ENCODE data around the gene DLG1.
"Not testable (repeated sequence)": the region's sequence is repeated elsewhere in the genome, so short reads cannot be mapped to it uniquely, and the experiment has no call there.

DLG1 gene

DNA sequence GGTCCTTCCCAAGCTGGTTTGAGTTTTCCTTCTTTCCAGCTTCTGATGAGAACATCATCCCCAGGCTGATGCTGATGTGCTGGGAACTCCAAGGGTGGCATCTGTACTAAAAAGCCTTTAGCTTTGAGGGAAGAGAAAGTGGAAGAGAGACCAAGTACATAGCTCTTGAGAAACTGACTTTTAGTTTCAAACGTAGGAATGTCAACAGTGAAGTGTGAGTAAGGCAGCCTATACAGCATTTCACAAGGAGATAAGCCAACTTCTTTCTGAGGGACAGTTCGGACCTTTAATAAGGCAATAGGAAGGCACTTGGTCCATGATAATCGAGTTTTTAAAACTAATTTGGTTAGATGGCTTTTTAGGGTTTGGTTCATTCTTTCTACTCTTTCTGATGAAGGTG lies 53.7 kb downstream of the DLG1 start:
- DNase-seq (ENCODE audit: low spot score) = no peak

DNA sequence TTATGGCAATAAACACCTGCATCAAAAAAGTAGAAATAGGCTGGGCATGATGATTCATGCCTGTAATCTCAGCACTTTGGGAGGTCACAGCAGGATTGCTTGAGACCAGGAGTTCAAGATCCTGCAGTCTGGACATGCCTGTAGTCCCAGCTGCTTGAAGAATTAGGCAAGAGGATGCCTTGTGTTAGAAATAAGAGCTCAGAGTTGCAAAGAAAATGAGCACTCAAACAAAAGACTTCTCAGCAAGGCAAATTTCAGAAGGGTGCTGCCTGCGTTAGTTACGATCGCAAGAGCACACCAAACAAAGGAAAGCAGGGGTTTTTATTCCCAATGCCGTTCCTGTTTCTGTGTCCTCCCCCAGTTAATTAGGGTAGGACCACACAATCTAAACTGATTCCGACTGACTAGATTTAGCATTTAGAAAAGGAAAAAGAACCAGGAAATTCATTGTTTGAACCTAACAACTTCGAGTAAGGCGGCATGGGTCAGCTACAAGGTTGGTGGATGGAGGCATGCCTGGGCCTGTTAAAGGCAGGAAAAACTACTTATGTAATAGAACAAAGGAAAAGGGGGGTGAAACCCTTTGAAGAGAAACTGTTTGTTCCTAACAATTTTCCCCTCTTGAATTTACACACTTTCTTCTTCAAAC lies 55.5 kb downstream of the DLG1 start:
- DNase-seq (ENCODE audit: low spot score) = no peak

DNA sequence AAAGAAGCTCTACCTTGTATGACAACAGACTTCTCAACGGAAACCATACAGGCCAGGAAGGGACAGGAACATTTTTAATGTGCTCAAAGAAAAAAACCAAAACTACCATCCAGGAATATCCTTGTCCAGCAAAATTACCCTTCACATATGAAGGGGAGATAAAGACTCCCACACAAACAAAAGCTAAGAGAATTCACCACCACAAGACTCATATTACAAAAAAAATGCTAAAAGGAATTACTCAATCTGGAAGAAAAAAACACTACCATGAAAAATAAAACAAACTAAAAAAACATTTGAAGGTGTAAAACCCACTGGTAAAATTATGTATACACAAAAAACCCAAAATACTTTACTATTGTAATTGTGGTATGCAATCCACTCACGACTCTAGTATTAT lies 57.2 kb downstream of the DLG1 start:
- no peak for DNase-seq (ENCODE audit: low spot score)

GRCh38 chr3:197239857-197240256 lies 58.6 kb downstream of the DLG1 start:
- DNase-seq (ENCODE audit: low spot score) = no peak

DNA sequence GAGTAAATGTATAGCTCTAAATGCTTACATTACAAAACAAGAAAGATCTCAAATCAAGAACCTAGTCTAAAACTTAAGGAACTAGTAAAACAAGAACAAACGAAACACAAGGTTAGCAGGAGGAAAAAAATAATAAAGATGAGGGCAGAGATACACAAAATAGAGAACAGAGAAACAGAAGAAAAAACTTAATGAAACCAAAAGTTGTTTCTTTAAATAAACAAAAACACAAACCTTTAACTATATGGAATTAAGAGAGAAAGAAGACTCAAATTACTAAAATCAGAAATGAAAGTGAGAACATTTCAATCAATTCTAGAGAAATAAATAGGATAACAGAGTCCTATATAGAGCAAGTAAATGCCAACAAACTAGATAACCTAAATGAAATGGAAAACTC lies 59.6 kb downstream of the DLG1 start:
- DNase-seq (ENCODE audit: low spot score) = no peak

GRCh38 chr3:197237897-197238296 lies 60.5 kb downstream of the DLG1 start:
- no peak for DNase-seq (ENCODE audit: low spot score)

DNA sequence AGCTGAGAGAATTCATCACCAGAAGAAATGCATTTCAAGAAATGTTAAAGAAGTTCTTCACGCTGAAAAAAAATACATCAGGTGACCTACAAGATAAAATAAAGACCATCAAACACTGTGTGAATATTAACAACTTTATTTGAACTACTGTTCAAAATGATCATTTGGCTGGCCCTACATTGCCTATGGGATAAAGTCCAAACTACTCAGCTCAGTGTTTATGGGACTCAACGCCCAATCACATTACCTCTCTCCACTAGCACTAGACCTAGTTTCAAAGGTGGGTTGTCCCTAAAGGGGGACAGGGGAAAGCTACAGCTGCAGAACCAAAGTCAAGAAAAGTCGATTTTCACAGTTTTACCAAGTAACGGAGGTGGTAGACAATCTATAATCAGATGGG lies 62.0 kb downstream of the DLG1 start:
- DNase-seq (ENCODE audit: low spot score) = no peak

- no peak for DNase-seq (ENCODE audit: low spot score)
These were observed 63.2 kb downstream of the DLG1 start for GRCh38 chr3:197234947-197235914.

- no peak for DNase-seq (ENCODE audit: low spot score)
These were observed 67.1 kb downstream of the DLG1 start for GRCh38 chr3:197231321-197231720.

DNA sequence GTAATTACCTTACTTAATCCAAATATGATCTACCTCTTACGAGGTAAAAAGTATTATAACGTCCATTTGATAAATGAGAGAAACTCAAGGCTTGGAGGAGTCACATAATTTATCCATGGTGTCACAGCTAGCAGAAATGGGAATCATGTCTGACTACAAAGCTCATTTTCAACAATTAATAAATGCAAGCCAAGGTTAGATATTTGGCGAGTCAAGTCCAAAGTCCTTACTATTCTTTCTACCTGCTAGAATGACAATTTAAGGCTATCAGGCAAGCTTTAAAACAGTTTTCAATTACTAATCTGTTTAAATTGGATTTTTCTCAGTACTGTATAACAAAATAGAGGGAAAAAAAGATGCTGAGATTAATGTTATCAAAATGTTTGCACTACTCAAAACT lies 68.6 kb downstream of the DLG1 start:
- no peak for DNase-seq (ENCODE audit: low spot score)

- no peak for DNase-seq (ENCODE audit: low spot score)
These were observed 69.2 kb downstream of the DLG1 start for GRCh38 chr3:197229178-197229577.

DNA sequence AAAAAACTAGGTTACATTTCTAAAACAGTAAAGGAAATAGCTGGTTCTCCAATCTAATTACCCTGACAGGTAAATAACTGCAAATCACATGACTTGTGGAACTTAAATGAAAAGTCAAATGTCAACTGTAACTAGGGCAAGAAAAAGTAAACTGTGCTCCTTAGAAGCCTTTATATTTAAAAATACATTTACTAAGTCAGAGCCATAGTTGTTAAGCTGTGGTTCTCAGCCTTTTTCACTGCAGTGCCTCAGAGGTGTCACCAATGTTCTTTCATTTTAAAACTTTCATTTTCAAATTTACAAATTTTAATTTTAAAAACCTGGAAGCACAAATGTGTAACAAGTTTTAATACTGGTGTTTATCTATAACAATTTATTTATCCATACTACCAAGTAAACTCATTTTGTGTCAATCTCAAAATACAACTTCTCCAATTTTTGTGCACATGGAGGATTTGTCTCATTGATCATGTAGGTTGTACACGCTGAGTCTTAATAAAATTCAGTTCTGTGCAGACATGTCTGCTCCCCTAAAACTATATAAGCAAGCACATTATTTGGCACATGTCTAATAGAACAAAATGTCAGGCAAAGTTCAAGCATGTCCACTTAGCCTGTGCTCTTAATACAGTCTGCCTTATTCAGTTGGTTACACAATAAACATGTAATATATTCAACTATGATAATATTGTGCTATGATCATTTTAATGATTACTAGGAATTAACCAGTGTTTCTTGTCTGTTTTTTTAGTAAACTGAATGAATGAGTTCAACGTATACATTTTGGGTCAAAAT lies 70.4 kb downstream of the DLG1 start:
- no peak for DNase-seq (ENCODE audit: low spot score)

GRCh38 chr3:197226179-197226578 lies 72.2 kb downstream of the DLG1 start:
- no peak for DNase-seq (ENCODE audit: low spot score)

- DNase-seq (ENCODE audit: low spot score) = no peak
These were observed 72.8 kb downstream of the DLG1 start for GRCh38 chr3:197225579-197225978.

DNA sequence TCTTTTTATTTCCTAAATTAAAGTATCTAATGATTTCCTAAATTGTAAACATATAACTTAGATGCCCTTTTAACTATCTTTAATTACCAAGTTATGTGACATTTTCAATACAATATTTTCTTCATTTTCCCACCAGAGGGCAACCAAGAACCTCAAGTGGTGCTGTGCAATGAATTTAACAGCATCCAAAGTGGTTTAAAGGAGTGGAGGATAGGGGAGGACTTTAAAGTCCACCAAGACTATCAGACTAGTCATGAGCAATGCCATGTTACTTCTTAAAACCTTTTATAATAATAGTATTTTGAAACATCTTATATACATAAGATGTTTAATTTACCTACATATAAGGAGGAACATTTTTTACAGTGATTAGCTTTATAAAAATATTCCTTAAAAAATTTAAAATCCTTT lies 74.4 kb downstream of the DLG1 start:
- DNase-seq (ENCODE audit: low spot score) = peak; percentile 42

- DNase-seq (ENCODE audit: low spot score) = no peak
These were observed 75.5 kb downstream of the DLG1 start for GRCh38 chr3:197222937-197223370.

GRCh38 chr3:197219619-197220018 lies 78.8 kb downstream of the DLG1 start:
- no peak for DNase-seq (ENCODE audit: low spot score)

DNA sequence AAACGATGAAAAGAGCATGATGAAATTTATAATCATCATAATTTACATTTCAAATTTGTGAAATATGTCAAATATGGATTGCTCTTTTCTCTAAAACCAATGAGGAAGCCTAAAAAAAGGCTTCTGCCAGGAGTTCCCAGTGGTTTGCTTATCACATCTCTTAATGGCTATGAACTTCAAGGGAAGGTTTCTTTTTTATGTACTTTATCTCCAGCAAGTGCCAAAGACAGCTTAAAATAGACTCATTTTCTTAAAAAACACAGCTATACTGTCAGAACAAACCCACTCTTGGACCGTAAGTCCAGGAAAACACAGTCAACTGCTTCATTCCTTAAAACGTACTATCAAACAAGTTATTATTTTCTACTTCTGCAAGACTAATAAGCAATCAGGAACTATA lies 80.2 kb downstream of the DLG1 start:
- no peak for DNase-seq (ENCODE audit: low spot score)

GRCh38 chr3:197216914-197217313 lies 81.5 kb downstream of the DLG1 start:
- no peak for DNase-seq (ENCODE audit: low spot score)

- no peak for DNase-seq (ENCODE audit: low spot score)
These were observed 82.1 kb downstream of the DLG1 start for GRCh38 chr3:197216169-197216860.

DNA sequence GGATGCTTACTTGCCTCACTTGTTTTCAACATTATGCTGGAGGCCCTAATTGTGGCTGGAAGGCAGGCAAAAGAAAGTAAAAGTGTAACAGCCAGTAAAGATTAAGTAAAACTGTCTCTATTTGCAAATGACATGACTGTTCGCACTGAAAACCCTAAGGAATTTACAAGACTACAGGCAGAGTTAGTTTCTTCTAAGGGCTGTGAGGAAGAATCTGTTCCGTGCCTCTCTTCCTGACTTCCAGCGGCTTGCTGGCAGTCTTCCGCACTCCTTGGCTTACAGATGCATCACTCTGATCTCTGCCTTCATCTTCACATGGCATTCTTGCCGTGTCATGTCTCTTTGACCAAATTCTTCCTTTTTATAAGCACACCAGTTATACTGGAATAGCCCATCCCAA lies 86.1 kb downstream of the DLG1 start:
- DNase-seq (ENCODE audit: low spot score) = no peak

- DNase-seq (ENCODE audit: low spot score) = not testable (repeated sequence)
These were observed 86.7 kb downstream of the DLG1 start for GRCh38 chr3:197211698-197212097.

Data from putamen (tissue), 1 donor.